Measurements from ENCODE around the gene TARBP1. TPM values are rescaled to one million over a fixed set of nuclear protein-coding genes. Genes with fewer than 3 reads are reported as not detected.

TARBP1 gene
- total RNA-seq, 1 donor from 2014 or later, result 24.6 TPM

- Histone ChIP-seq H3K36me3 (no peaks in the 10 kb centered on the region), H3K27ac (no peak overlapping the region), H3K9me3 (no peaks in the 10 kb centered on the region), H3K27me3 (ENCODE audit: low read depth) (no peaks in the 10 kb centered on the region), H3K4me1 (peaks cover 22% of the 10 kb centered on the region), H3K4me3 (no peak overlapping the region)
- TF ChIP-seq CTCF (IDR thresholded peaks at IDR 0.05), result no peak
- ATAC-seq (no peak), DNase-seq (no peak)
- intact Hi-C loops (cut with DNase I), result no loop called here
Measured at GRCh38 chr1:234484991-234485739, 6.2 kb upstream of the TARBP1 start.

- H3K9me3 ChIP-seq, result no peaks in the 10 kb centered on the region
- H3K27me3 ChIP-seq (ENCODE audit: low read depth), result no peaks in the 10 kb centered on the region
- ATAC-seq, result no peak
- peaks cover 18% of the 10 kb centered on the region for H3K4me1 ChIP-seq
- no peak overlapping the region for H3K27ac ChIP-seq
- no peak overlapping the region for H3K4me3 ChIP-seq
- intact Hi-C loops (cut with DNase I), result no loop called here
- no peaks in the 10 kb centered on the region for H3K36me3 ChIP-seq
- DNase-seq, result no peak
- TF ChIP-seq CTCF (IDR thresholded peaks at IDR 0.05), result no peak
Measured at GRCh38 chr1:234484218-234484617, 5.2 kb upstream of the TARBP1 start.

GRCh38 chr1:234481771-234482170 is 2.8 kb upstream of the TARBP1 start:
- no peak for TF ChIP-seq CTCF (IDR thresholded peaks at IDR 0.05)
- Histone ChIP-seq H3K9me3 (no peaks in the 10 kb centered on the region), H3K4me1 (peaks cover 14% of the 10 kb centered on the region), H3K27me3 (ENCODE audit: low read depth) (no peaks in the 10 kb centered on the region), H3K36me3 (no peaks in the 10 kb centered on the region), H3K27ac (no peak overlapping the region), H3K4me3 (no peak overlapping the region)
- no peak for ATAC-seq
- intact Hi-C loops (cut with DNase I), result no loop called here
- DNase-seq, result no peak

- no peak overlapping the region for H3K27ac ChIP-seq
- ATAC-seq, result no peak
- H3K9me3 ChIP-seq, result no peaks in the 10 kb centered on the region
- TF ChIP-seq CTCF (IDR thresholded peaks at IDR 0.05), result no peak
- H3K36me3 ChIP-seq, result no peaks in the 10 kb centered on the region
- no peaks in the 10 kb centered on the region for H3K27me3 ChIP-seq (ENCODE audit: low read depth)
- H3K4me3 ChIP-seq, result no peak overlapping the region
- intact Hi-C loops (cut with DNase I), result no loop called here
- DNase-seq, result no peak
- peaks cover 19% of the 10 kb centered on the region for H3K4me1 ChIP-seq
Measured at GRCh38 chr1:234479866-234480265, 887 bp upstream of the TARBP1 start.

- peak overlapping the region; percentile 91 for H3K27ac ChIP-seq
- intact Hi-C loops (cut with DNase I), result no loop called here
- H3K27me3 ChIP-seq (ENCODE audit: low read depth), result no peaks in the 10 kb centered on the region
- peak overlapping the region; percentile 85 for H3K4me3 ChIP-seq
- no peaks in the 10 kb centered on the region for H3K9me3 ChIP-seq
- no peak for DNase-seq
- no peaks in the 10 kb centered on the region for H3K36me3 ChIP-seq
- no peak for ATAC-seq
- TF ChIP-seq CTCF (IDR thresholded peaks at IDR 0.05), result no peak
- peaks cover 19% of the 10 kb centered on the region for H3K4me1 ChIP-seq
Measured at GRCh38 chr1:234479310-234479559, 256 bp upstream of the TARBP1 start.

GRCh38 chr1:234478152-234478480 is 863 bp downstream of the TARBP1 start:
- intact Hi-C loops (cut with DNase I), result no loop called here
- DNase-seq (peak; percentile 81), ATAC-seq (peak; percentile 87 to 89)
- Histone ChIP-seq H3K27me3 (ENCODE audit: low read depth) (no peaks in the 10 kb centered on the region), H3K4me1 (peaks cover 19% of the 10 kb centered on the region), H3K9me3 (no peaks in the 10 kb centered on the region), H3K4me3 (peak overlapping the region; percentile 85), H3K27ac (peak overlapping the region; percentile 91), H3K36me3 (no peaks in the 10 kb centered on the region)
- no peak for TF ChIP-seq CTCF (IDR thresholded peaks at IDR 0.05)

Data from lower lobe of right lung (tissue), 2 donors.